Ishikawa (cell line): ENCODE measurements around the gene SNED1.

Experiments used
- CEBPB ChIP-seq: IDR thresholded peaks from 2 replicates; pipeline ENCODE4 v1.6.1; 2012
- CREB1 ChIP-seq: IDR thresholded peaks from 2 replicates; pipeline ENCODE4 v1.6.1; 2012; ENCODE audit warnings: low read depth
- EGR1 ChIP-seq: IDR thresholded peaks from 2 replicates; pipeline ENCODE4 v1.6.1; 2012
- EP300 ChIP-seq: IDR thresholded peaks from 2 replicates; pipeline ENCODE4 v1.6.1; 2012; ENCODE audit warnings: borderline replicate concordance
- FOXM1 ChIP-seq: IDR thresholded peaks from 2 replicates; pipeline ENCODE4 v1.6.1; 2012; ENCODE audit warnings: low read depth, borderline replicate concordance
- MAX ChIP-seq: IDR thresholded peaks from 2 replicates; pipeline ENCODE4 v1.6.1; 2012
- NFIC ChIP-seq: IDR thresholded peaks from 2 replicates; pipeline ENCODE4 v1.6.1; 2012
- RAD21 ChIP-seq: IDR thresholded peaks from 2 replicates; pipeline ENCODE4 v1.6.1; 2012; ENCODE audit warnings: low read depth
- REST ChIP-seq: IDR thresholded peaks from 2 replicates; pipeline ENCODE4 v1.6.1; 2012; ENCODE audit warnings: low read depth, mild to moderate bottlenecking
- TAF1 ChIP-seq: IDR thresholded peaks from 2 replicates; pipeline ENCODE4 v1.6.1; 2012; ENCODE audit warnings: low read depth, mild to moderate bottlenecking
- TCF12 ChIP-seq: IDR thresholded peaks from 2 replicates; pipeline ENCODE4 v1.6.1; 2012; ENCODE audit warnings: low read depth
- TEAD4 ChIP-seq: IDR thresholded peaks from 2 replicates; pipeline ENCODE4 v1.6.1; 2012
- USF1 ChIP-seq: IDR thresholded peaks from 2 replicates; pipeline ENCODE4 v1.6.1; 2012
- YY1 ChIP-seq: IDR thresholded peaks from 2 replicates; pipeline ENCODE4 v1.6.1; 2012; ENCODE audit warnings: low read depth
- ZBTB7A ChIP-seq: IDR thresholded peaks from 2 replicates; pipeline ENCODE4 v1.6.1; 2012; ENCODE audit warnings: low read depth

Gene SNED1

GRCh38 chr2:240985881-240986786, 12.3 kb upstream of the SNED1 start:
- no peak for TF ChIP-seq EP300
- no peak for TF ChIP-seq TCF12
- no peak for TF ChIP-seq EGR1
- TF ChIP-seq REST, result no peak
- TF ChIP-seq TAF1, result no peak
- TF ChIP-seq CEBPB, result no peak
- TF ChIP-seq ZBTB7A, result no peak

- TF ChIP-seq CEBPB (peak; percentile 8; the same call in 1 of the 2 replicates), RAD21 (no peak)
Measured at GRCh38 chr2:240986787-240987411, 11.5 kb upstream of the SNED1 start.

GRCh38 chr2:240987588-240987987, 10.8 kb upstream of the SNED1 start:
- TF ChIP-seq ZBTB7A, result no peak
- TF ChIP-seq EGR1, result no peak
- no peak for TF ChIP-seq MAX
- no peak for TF ChIP-seq FOXM1
- no peak for TF ChIP-seq TAF1
- TF ChIP-seq CEBPB, result no peak
- TF ChIP-seq YY1, result no peak
- no peak for TF ChIP-seq RAD21
- TF ChIP-seq USF1, result no peak
- TF ChIP-seq REST, result no peak
- TF ChIP-seq CREB1, result no peak
- TF ChIP-seq EP300, result no peak
- TF ChIP-seq TCF12, result no peak
- TF ChIP-seq TEAD4, result no peak
- TF ChIP-seq NFIC, result no peak

- no peak for TF ChIP-seq REST
- TF ChIP-seq MAX, result no peak
- no peak for TF ChIP-seq TEAD4
- no peak for TF ChIP-seq USF1
- no peak for TF ChIP-seq CREB1
- TF ChIP-seq ZBTB7A, result no peak
- TF ChIP-seq CEBPB, result no peak
- no peak for TF ChIP-seq EGR1
- no peak for TF ChIP-seq RAD21
- no peak for TF ChIP-seq YY1
- no peak for TF ChIP-seq EP300
- TF ChIP-seq TAF1, result no peak
- no peak for TF ChIP-seq FOXM1
- no peak for TF ChIP-seq NFIC
- TF ChIP-seq TCF12, result no peak
Measured at GRCh38 chr2:240988146-240988545, 10.3 kb upstream of the SNED1 start.
